H9 (cell line): ENCODE data around the gene CLECL1. TPM values are rescaled to one million over a fixed set of nuclear protein-coding genes. Genes with fewer than 3 reads are reported as not detected.

ENCODE experiments used
- DNase-seq: peaks from one replicate; pipeline ENCODE4 v3.0.0-alpha.2; 2017
- H2AFZ ChIP-seq: one replicate; pipeline ENCODE4 v1.6.1; 2013; ENCODE audit warnings: mild to moderate bottlenecking, low read length, control low read depth, moderate library complexity
- H2AK5ac ChIP-seq: 2 replicates; pipeline ENCODE4 v1.6.1; 2013; ENCODE audit warnings: low read length, control low read depth, mixed read lengths; ENCODE audit not compliant: insufficient read length
- H2BK120ac ChIP-seq: one replicate; pipeline ENCODE4 v1.6.1; 2013; ENCODE audit warnings: low read depth, mild to moderate bottlenecking, low read length, control low read depth, inconsistent platforms; ENCODE audit not compliant: poor library complexity, severe bottlenecking
- H2BK12ac ChIP-seq: 2 replicates; pipeline ENCODE4 v1.6.1; 2013; ENCODE audit warnings: low read length, control low read depth, mixed read lengths, low read depth; ENCODE audit not compliant: insufficient read length
- H2BK15ac ChIP-seq: 2 replicates; pipeline ENCODE4 v1.6.1; 2013; ENCODE audit warnings: low read depth, low read length, control low read depth
- H2BK20ac ChIP-seq: one replicate; pipeline ENCODE4 v1.6.1; 2013; ENCODE audit warnings: low read depth, mild to moderate bottlenecking, low read length, control low read depth, inconsistent platforms; ENCODE audit not compliant: poor library complexity, severe bottlenecking
- H2BK5ac ChIP-seq: 2 replicates; pipeline ENCODE4 v1.6.1; 2013; ENCODE audit warnings: low read length, control low read depth, mixed read lengths; ENCODE audit not compliant: insufficient read length
- H3K14ac ChIP-seq: 2 replicates; pipeline ENCODE4 v1.6.1; 2013; ENCODE audit warnings: low read length, control low read depth; ENCODE audit not compliant: insufficient read depth
- H3K18ac ChIP-seq: 2 replicates; pipeline ENCODE4 v1.6.1; 2013; ENCODE audit warnings: low read depth, mild to moderate bottlenecking, mixed read lengths, low read length, control low read depth; ENCODE audit not compliant: insufficient read length
- H3K23ac ChIP-seq: 2 replicates; pipeline ENCODE4 v1.6.1; 2013; ENCODE audit warnings: low read length, control low read depth, mixed read lengths, low read depth; ENCODE audit not compliant: insufficient read length
- H3K23me2 ChIP-seq: 2 replicates; pipeline ENCODE4 v1.6.1; 2013; ENCODE audit warnings: low read depth, mild to moderate bottlenecking, mixed read lengths, low read length, control low read depth; ENCODE audit not compliant: insufficient read length, poor library complexity, severe bottlenecking
- H3K27ac ChIP-seq: 2 replicates; pipeline ENCODE4 v1.5.1; 2013; ENCODE audit warnings: low read length, control low read depth, mixed read lengths, low read depth; ENCODE audit not compliant: insufficient read length
- H3K27me3 ChIP-seq: 2 replicates; pipeline ENCODE4 v1.6.1; 2013; ENCODE audit warnings: low read length, control low read depth, inconsistent platforms; ENCODE audit not compliant: insufficient read depth
- H3K4ac ChIP-seq: 2 replicates; pipeline ENCODE4 v1.6.1; 2013; ENCODE audit warnings: low read depth, mild to moderate bottlenecking, control low read depth, inconsistent platforms, low read length, moderate library complexity
- H3K4me1 ChIP-seq: 2 replicates; pipeline ENCODE4 v1.6.1; 2013; ENCODE audit warnings: low read length, control low read depth, inconsistent platforms; ENCODE audit not compliant: insufficient read depth
- H3K4me2 ChIP-seq: 2 replicates; pipeline ENCODE4 v1.6.1; 2013; ENCODE audit warnings: low read length, control low read depth, mixed read lengths; ENCODE audit not compliant: insufficient read length, insufficient read depth
- H3K56ac ChIP-seq: 2 replicates; pipeline ENCODE4 v1.6.1; 2013; ENCODE audit warnings: low read depth, mild to moderate bottlenecking, mixed read lengths, low read length, control low read depth; ENCODE audit not compliant: insufficient read length
- H3K79me1 ChIP-seq: 2 replicates; pipeline ENCODE4 v1.6.1; 2013; ENCODE audit warnings: low read depth, mild to moderate bottlenecking, moderate library complexity, low read length, control low read depth, inconsistent platforms; ENCODE audit not compliant: insufficient read depth, poor library complexity, severe bottlenecking
- H3K79me2 ChIP-seq: 2 replicates; pipeline ENCODE4 v1.6.1; 2013; ENCODE audit warnings: low read length, control low read depth, inconsistent platforms; ENCODE audit not compliant: insufficient read depth
- H3K9ac ChIP-seq: 2 replicates; pipeline ENCODE4 v1.6.1; 2013; ENCODE audit warnings: low read length, control low read depth, mixed read lengths; ENCODE audit not compliant: insufficient read length; ENCODE audit errors: extremely low read depth
- H3K9me3 ChIP-seq: one replicate; pipeline ENCODE4 v1.6.1; 2013; ENCODE audit warnings: low read depth, low read length, inconsistent platforms; ENCODE audit not compliant: control insufficient read depth
- H3T11ph ChIP-seq: one replicate; pipeline ENCODE4 v1.6.1; 2013; ENCODE audit warnings: mild to moderate bottlenecking, low read length, control low read depth, inconsistent platforms
- H4K20me1 ChIP-seq: one replicate; pipeline ENCODE4 v1.6.1; 2013; ENCODE audit not compliant: control insufficient read depth, insufficient read length, insufficient read depth
- H4K5ac ChIP-seq: 2 replicates; pipeline ENCODE4 v1.6.1; 2013; ENCODE audit warnings: low read depth, mild to moderate bottlenecking, mixed read lengths, low read length, control low read depth; ENCODE audit not compliant: insufficient read length
- H4K8ac ChIP-seq: replicated peaks from 2 replicates; pipeline ENCODE4 v1.6.1; 2013; ENCODE audit warnings: low read length, control low read depth, mixed read lengths, low read depth; ENCODE audit not compliant: insufficient read length
- H4K91ac ChIP-seq: 2 replicates; pipeline ENCODE4 v1.6.1; 2013; ENCODE audit warnings: low read depth, mild to moderate bottlenecking, moderate library complexity, mixed read lengths, low read length, control low read depth; ENCODE audit not compliant: insufficient read length
- H3K27ac Mint-ChIP-seq, 3 experiments: 2 replicates in 2 of 3; 3 replicates in 1 of 3; pipeline ENCODE4 v1.8.0; 2020 to 2021; ENCODE audit warnings: mixed read lengths in 3 of 3, mild to moderate bottlenecking in 1 of 3, moderate library complexity in 1 of 3
- H3K27me3 Mint-ChIP-seq: 2 replicates; pipeline ENCODE4 v1.8.0; 2021; ENCODE audit warnings: low read depth, mild to moderate bottlenecking, moderate library complexity, mixed read lengths
- H3K36me3 Mint-ChIP-seq, 3 experiments: 2 replicates in 2 of 3; 3 replicates in 1 of 3; pipeline ENCODE4 v1.8.0; 2020 to 2021; ENCODE audit warnings: low read depth in 3 of 3, mixed read lengths in 3 of 3; ENCODE audit not compliant: insufficient read depth in 1 of 3
- H3K4me1 Mint-ChIP-seq, 2 experiments: 2 replicates each; pipeline ENCODE4 v1.8.0; 2020; ENCODE audit warnings: mixed read lengths in 2 of 2
- H3K4me3 Mint-ChIP-seq, 2 experiments: 2 replicates in 1 of 2; 3 replicates in 1 of 2; pipeline ENCODE4 v1.8.0; 2020 to 2021; ENCODE audit warnings: mild to moderate bottlenecking in 2 of 2, mixed read lengths in 2 of 2, moderate library complexity in 1 of 2
- H3K9me3 Mint-ChIP-seq, 2 experiments: 2 replicates in 1 of 2; 3 replicates in 1 of 2; pipeline ENCODE4 v1.8.0; 2020; ENCODE audit warnings: mild to moderate bottlenecking in 2 of 2, mixed read lengths in 2 of 2, moderate library complexity in 1 of 2
- CTCF ChIP-seq: fragments of 200-600 bp; sonication (generic); conservative IDR thresholded peaks from 3 replicates; pipeline ENCODE4 v1.8.0; 2021; ENCODE audit warnings: antibody characterized with exemption, mild to moderate bottlenecking
- WGBS: extraction: QIAGEN DNeasy Blood & Tissue Kit; methylation state at CpG from one replicate; pipeline ENCODE4 v1.1.7; 2013; ENCODE audit warnings: missing lambda C conversion rate, low lambda C conversion rate, mixed read lengths; ENCODE audit not compliant: insufficient read length; ENCODE audit errors: extremely low coverage; 5-methylcytosine and 5-hydroxymethylcytosine counted together
- total RNA-seq: library from RNA; stranded (reverse); gene quantifications from 2 replicates; pipeline ENCODE4 v1.2.1, GENCODE V29; 2021

The CLECL1 gene
- total RNA-seq, 1 experiment from 2014 or later = not detected

- no peaks in the 10 kb centered on the region for H3K23me2 ChIP-seq
- H3T11ph ChIP-seq = no peak overlapping the region
- no peaks in the 10 kb centered on the region for H3K79me1 ChIP-seq
- H4K8ac ChIP-seq = no peak overlapping the region
- no peak overlapping the region for H4K91ac ChIP-seq
- no peak overlapping the region for H3K27ac Mint-ChIP-seq
- H3K18ac ChIP-seq = no peak overlapping the region
- H2BK120ac ChIP-seq = no peak overlapping the region
- no peak overlapping the region for H3K56ac ChIP-seq
- H3K79me2 ChIP-seq = no peaks in the 10 kb centered on the region
- H3K4me1 ChIP-seq = peaks cover 3% of the 10 kb centered on the region; the same call in 1 of the 2 replicates
- H3K36me3 Mint-ChIP-seq = peaks cover 0 to 4% (median 2%) of the 10 kb centered on the region in 3 experiments; a peak in 4 of 7 replicates
- no peak overlapping the region for H3K27ac ChIP-seq
- no peak for DNase-seq
- H3K9me3 Mint-ChIP-seq = no peaks in the 10 kb centered on the region; a peak in 1 of 5 replicates
- H2BK15ac ChIP-seq = 0 out of 2 replicates have a peak overlapping the region, but pooled peaks have one; percentile 68
- no peak for TF ChIP-seq CTCF
- no peak overlapping the region for H3K9ac ChIP-seq
- no peak overlapping the region for H3K4me2 ChIP-seq
- H3K27me3 Mint-ChIP-seq = no peaks in the 10 kb centered on the region
- H4K20me1 ChIP-seq = no peaks in the 10 kb centered on the region
- no peak overlapping the region for H3K14ac ChIP-seq
- H4K5ac ChIP-seq = no peak overlapping the region
- no peak overlapping the region for H3K4ac ChIP-seq
- H2AK5ac ChIP-seq = no peak overlapping the region
- H3K4me1 Mint-ChIP-seq = peaks cover 46 to 52% of the 10 kb centered on the region in 2 experiments
- H2BK20ac ChIP-seq = no peak overlapping the region
- no peak overlapping the region for H3K23ac ChIP-seq
- H2AFZ ChIP-seq = no peak overlapping the region
- WGBS = no CpG with 5 or more reads among the region's 2 CpGs
- H2BK12ac ChIP-seq = no peak overlapping the region
- no peak overlapping the region for H3K4me3 Mint-ChIP-seq
- H3K9me3 ChIP-seq = no peaks in the 10 kb centered on the region
- no peak overlapping the region for H2BK5ac ChIP-seq
- H3K27me3 ChIP-seq = no peaks in the 10 kb centered on the region
These were observed 48.5 kb upstream of the CLECL1 start for GRCh38 chr12:9781360-9781759.
